GM12891 (cell line): ENCODE results near the gene FGF18.

ENCODE experiments used
- POLR2A ChIP-seq: IDR thresholded peaks from 2 replicates; pipeline ENCODE4 v1.6.1; 2011; ENCODE audit warnings: low read depth, low read length, control low read depth
- POLR2AphosphoS5 ChIP-seq: IDR thresholded peaks from 2 replicates; pipeline ENCODE4 v1.6.1; 2011; ENCODE audit warnings: low read depth, low read length, control low read depth
- SPI1 ChIP-seq: IDR thresholded peaks from 2 replicates; pipeline ENCODE4 v1.6.1; 2011; ENCODE audit warnings: low read depth, low read length, control low read depth

GRCh38 chr5:171397190-171397589, 22.3 kb upstream of the FGF18 start:
- TF ChIP-seq POLR2AphosphoS5 (0 out of 2 replicates have a peak, but pooled peaks have one; percentile 48), POLR2A (no peak), SPI1 (no peak)
